ENCODE measurements around the gene TPO.

DNA sequence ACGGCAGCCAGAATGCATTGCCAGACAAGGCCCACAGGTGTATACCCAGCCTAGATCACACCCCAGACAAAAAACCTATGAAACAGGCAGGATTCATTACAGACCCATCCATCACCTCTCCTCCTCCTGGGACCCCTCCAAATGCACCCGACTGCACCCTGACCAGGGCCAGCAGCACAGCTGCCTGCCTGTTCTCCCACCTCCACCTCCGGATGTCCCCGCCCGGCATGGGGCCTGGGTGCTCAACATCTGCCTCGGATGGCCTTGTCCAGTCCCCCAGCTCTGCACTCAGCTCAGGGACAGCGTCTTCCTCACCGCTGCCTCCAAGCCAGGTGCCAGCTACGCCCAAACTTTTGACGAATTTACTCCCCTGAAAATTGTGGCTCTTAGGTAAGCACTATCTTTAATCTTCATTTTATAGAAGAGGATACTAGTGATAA is 91.1 kb downstream of the TPO start:
- TF ChIP-seq, protein P1, sequence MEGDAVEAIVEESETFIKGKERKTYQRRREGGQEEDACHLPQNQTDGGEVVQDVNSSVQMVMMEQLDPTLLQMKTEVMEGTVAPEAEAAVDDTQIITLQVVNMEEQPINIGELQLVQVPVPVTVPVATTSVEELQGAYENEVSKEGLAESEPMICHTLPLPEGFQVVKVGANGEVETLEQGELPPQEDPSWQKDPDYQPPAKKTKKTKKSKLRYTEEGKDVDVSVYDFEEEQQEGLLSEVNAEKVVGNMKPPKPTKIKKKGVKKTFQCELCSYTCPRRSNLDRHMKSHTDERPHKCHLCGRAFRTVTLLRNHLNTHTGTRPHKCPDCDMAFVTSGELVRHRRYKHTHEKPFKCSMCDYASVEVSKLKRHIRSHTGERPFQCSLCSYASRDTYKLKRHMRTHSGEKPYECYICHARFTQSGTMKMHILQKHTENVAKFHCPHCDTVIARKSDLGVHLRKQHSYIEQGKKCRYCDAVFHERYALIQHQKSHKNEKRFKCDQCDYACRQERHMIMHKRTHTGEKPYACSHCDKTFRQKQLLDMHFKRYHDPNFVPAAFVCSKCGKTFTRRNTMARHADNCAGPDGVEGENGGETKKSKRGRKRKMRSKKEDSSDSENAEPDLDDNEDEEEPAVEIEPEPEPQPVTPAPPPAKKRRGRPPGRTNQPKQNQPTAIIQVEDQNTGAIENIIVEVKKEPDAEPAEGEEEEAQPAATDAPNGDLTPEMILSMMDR (IDR thresholded peaks at IDR 0.05), result no peak
- no peak for TF ChIP-seq EZH2 (IDR thresholded peaks at IDR 0.05)
